H1 (cell line): ENCODE measurements around the gene SPAG17. TPM values are rescaled to one million over a fixed set of nuclear protein-coding genes. Genes with fewer than 3 reads are reported as not detected.

Source experiments
- CTCF ChIA-PET: fragments of 300-600 bp; sonication (Branson Sonifier 250); formaldehyde crosslinking; loops from one replicate; lab custom pipeline; 2021; ENCODE audit not compliant: partially characterized antibody; lab: Charles Lee
- POLR2A ChIA-PET: fragments of 300-600 bp; sonication (Branson Sonifier 250); formaldehyde crosslinking; loops from one replicate; lab custom pipeline; 2021; ENCODE audit warnings: inconsistent platforms; ENCODE audit not compliant: partially characterized antibody; lab: Charles Lee
- DNase-seq, 2 experiments: peaks; one replicate each; pipeline versions ENCODE4 v3.0.0 to v3.0.0-alpha.2; 2010 to 2022; ENCODE audit warnings: low spot score in 2 of 2, low read depth in 1 of 2, mixed read lengths in 1 of 2
- FAIRE-seq: peaks from 2 replicates; lab custom pipeline; 2011; peaks lifted over from hg19 to GRCh38; lab: Jason Lieb, UNC
- H2AFZ ChIP-seq: 2 replicates; pipeline ENCODE4 v1.8.1; 2012; ENCODE audit warnings: low read length, inconsistent platforms
- H2AK5ac ChIP-seq: 2 replicates; pipeline ENCODE4 v1.6.1; 2013; ENCODE audit warnings: low read depth, low read length
- H2BK120ac ChIP-seq: replicated peaks from 2 replicates; pipeline ENCODE3; 2013; ENCODE audit warnings: low read depth, low read length, inconsistent platforms
- H2BK12ac ChIP-seq: 2 replicates; pipeline ENCODE4 v1.6.1; 2013; ENCODE audit warnings: low read depth, low read length
- H2BK15ac ChIP-seq: 2 replicates; pipeline ENCODE4 v1.6.1; 2013; ENCODE audit warnings: low read length
- H2BK20ac ChIP-seq: 2 replicates; pipeline ENCODE4 v1.6.1; 2013; ENCODE audit warnings: low read length
- H2BK5ac ChIP-seq: 2 replicates; pipeline ENCODE4 v1.6.1; 2013; ENCODE audit warnings: low read depth, low read length
- H3K14ac ChIP-seq: 2 replicates; pipeline ENCODE4 v1.6.1; 2013; ENCODE audit warnings: inconsistent platforms; ENCODE audit not compliant: insufficient read length
- H3K18ac ChIP-seq: 2 replicates; pipeline ENCODE4 v1.6.1; 2013; ENCODE audit warnings: low read length; ENCODE audit errors: extremely low read depth
- H3K23ac ChIP-seq: 2 replicates; pipeline ENCODE4 v1.6.1; 2013; ENCODE audit warnings: inconsistent platforms; ENCODE audit not compliant: insufficient read length
- H3K23me2 ChIP-seq: 2 replicates; pipeline ENCODE4 v1.6.1; 2013; ENCODE audit warnings: low read depth, low read length
- H3K27ac ChIP-seq: 2 replicates; pipeline ENCODE4 v1.6.1; 2011; ENCODE audit warnings: low read depth, low read length, inconsistent platforms
- H3K27me3 ChIP-seq, 4 experiments: replicated peaks in 1 of 4; 1 replicate in 1 of 4; 2 replicates in 3 of 4; pipeline versions ENCODE4 v1.6.1 to v1.8.1; 2011 to 2013; ENCODE audit warnings: low read length in 3 of 4, mild to moderate bottlenecking in 3 of 4, inconsistent platforms in 2 of 4, mixed read lengths in 2 of 4, moderate library complexity in 1 of 4; ENCODE audit not compliant: control insufficient read depth in 3 of 4, insufficient read depth in 3 of 4; ENCODE audit errors: extremely low read depth in 1 of 4
- H3K36me3 ChIP-seq, 4 experiments: 2 replicates each; pipeline versions ENCODE4 v1.6.1 to v1.8.1; 2011 to 2013; ENCODE audit warnings: mild to moderate bottlenecking in 4 of 4, low read length in 3 of 4, moderate library complexity in 2 of 4, control low read depth in 1 of 4, inconsistent platforms in 1 of 4; ENCODE audit not compliant: insufficient read depth in 4 of 4, control insufficient read depth in 2 of 4
- H3K4ac ChIP-seq: replicated peaks from 2 replicates; pipeline ENCODE3; 2013; ENCODE audit warnings: low read length, low read depth, mixed read lengths, inconsistent platforms; ENCODE audit not compliant: insufficient read length
- H3K4me1 ChIP-seq, 4 experiments: replicated peaks in 1 of 4; 1 replicate in 1 of 4; 2 replicates in 3 of 4; pipeline versions ENCODE4 v1.6.1 to v1.8.1; 2011 to 2013; ENCODE audit warnings: low read length in 3 of 4, inconsistent platforms in 2 of 4, mixed read lengths in 1 of 4; ENCODE audit not compliant: insufficient read depth in 4 of 4, control insufficient read depth in 3 of 4
- H3K4me2 ChIP-seq, 2 experiments: 2 replicates each; pipeline versions ENCODE4 v1.6.1 to v1.8.1; 2011 to 2013; ENCODE audit warnings: low read depth in 2 of 2, low read length in 2 of 2, control low read depth in 1 of 2, inconsistent platforms in 1 of 2, mild to moderate bottlenecking in 1 of 2; ENCODE audit not compliant: insufficient read depth in 1 of 2
- H3K4me3 ChIP-seq, 4 experiments: fragments of 200-600, 300-600 bp in 1 of 4; sonication (generic), shearing (Covaris generic), sonication (Bioruptor Twin) in 1 of 4; 2 replicates each; pipeline versions ENCODE4 v1.5.1 to v1.8.1; 2011 to 2016; ENCODE audit warnings: low read length in 4 of 4, low read depth in 3 of 4, control low read depth in 2 of 4, inconsistent platforms in 2 of 4, mild to moderate bottlenecking in 2 of 4, mixed read lengths in 1 of 4, moderate library complexity in 1 of 4; ENCODE audit not compliant: insufficient read depth in 2 of 4; ENCODE audit errors: extremely low read depth in 1 of 4
- H3K56ac ChIP-seq: replicated peaks from 2 replicates; pipeline ENCODE3; 2013; ENCODE audit warnings: low read depth, mild to moderate bottlenecking, mixed read lengths, low read length, inconsistent platforms; ENCODE audit not compliant: insufficient read length
- H3K79me1 ChIP-seq: 2 replicates; pipeline ENCODE4 v1.6.1; 2013; ENCODE audit warnings: low read depth, low read length, control low read depth
- H3K79me2 ChIP-seq, 2 experiments: 2 replicates each; pipeline versions ENCODE4 v1.6.1 to v1.8.1; 2012 to 2013; ENCODE audit warnings: low read length in 2 of 2, mild to moderate bottlenecking in 2 of 2, inconsistent platforms in 1 of 2; ENCODE audit not compliant: insufficient read depth in 2 of 2, control insufficient read depth in 1 of 2
- H3K9ac ChIP-seq, 4 experiments: replicated peaks in 1 of 4; 1 replicate in 1 of 4; 2 replicates in 3 of 4; pipeline versions ENCODE4 v1.6.1 to v1.8.1; 2011 to 2013; ENCODE audit warnings: low read depth in 3 of 4, low read length in 3 of 4, control low read depth in 2 of 4, mild to moderate bottlenecking in 2 of 4, moderate library complexity in 2 of 4, inconsistent platforms in 1 of 4; ENCODE audit errors: extremely low read depth in 1 of 4
- H3K9me3 ChIP-seq, 2 experiments: 2 replicates each; pipeline versions ENCODE4 v1.6.1 to v1.8.1; 2012 to 2013; ENCODE audit warnings: mild to moderate bottlenecking in 2 of 2, moderate library complexity in 2 of 2, control low read depth in 1 of 2, inconsistent platforms in 1 of 2, low read depth in 1 of 2, low read length in 1 of 2, mixed read lengths in 1 of 2; ENCODE audit not compliant: insufficient read depth in 2 of 2
- H4K20me1 ChIP-seq, 2 experiments: replicated peaks in 1 of 2; 2 replicates each; pipeline versions ENCODE3 to v1.8.1; 2011 to 2013; ENCODE audit warnings: inconsistent platforms in 2 of 2, low read length in 2 of 2, mild to moderate bottlenecking in 1 of 2; ENCODE audit not compliant: insufficient read depth in 2 of 2, control insufficient read depth in 1 of 2
- H4K5ac ChIP-seq: 2 replicates; pipeline ENCODE4 v1.6.1; 2013; ENCODE audit warnings: low read length, low read depth, mixed read lengths, inconsistent platforms; ENCODE audit not compliant: insufficient read length
- H4K8ac ChIP-seq: 2 replicates; pipeline ENCODE4 v1.8.0; 2013; ENCODE audit warnings: mild to moderate bottlenecking, moderate library complexity, low read length, inconsistent platforms; ENCODE audit not compliant: insufficient read depth; ENCODE audit errors: extremely low read depth
- H4K91ac ChIP-seq: replicated peaks from 2 replicates; pipeline ENCODE3; 2013; ENCODE audit warnings: low read length, mixed read lengths, inconsistent platforms; ENCODE audit not compliant: insufficient read length
- ASH2L ChIP-seq: fragments of 200-600, 300-600 bp; sonication (generic); IDR thresholded peaks from one replicate; pipeline ENCODE4 v1.7.1; 2017; ENCODE audit warnings: low read length
- CREB1 ChIP-seq: IDR thresholded peaks from 2 replicates; pipeline ENCODE4 v1.6.1; 2012; ENCODE audit warnings: inconsistent platforms
- GABPA ChIP-seq: IDR thresholded peaks from 2 replicates; pipeline ENCODE4 v1.6.1; 2011; ENCODE audit warnings: mild to moderate bottlenecking, low read length, moderate library complexity, borderline replicate concordance; ENCODE audit not compliant: insufficient read depth
- JUN ChIP-seq: IDR thresholded peaks from 2 replicates; pipeline ENCODE4 v1.6.1; 2011; ENCODE audit warnings: low read depth, mild to moderate bottlenecking, improper control_type of control experiment, low read length
- MAX ChIP-seq: IDR thresholded peaks from 2 replicates; pipeline ENCODE4 v1.6.1; 2012; ENCODE audit warnings: inconsistent platforms
- POLR2AphosphoS5 ChIP-seq: IDR thresholded peaks from 2 replicates; pipeline ENCODE4 v1.6.1; 2011; ENCODE audit warnings: low read depth, low read length
- RAD21 ChIP-seq, 2 experiments: IDR thresholded peaks in 1 of 2; conservative IDR thresholded peaks in 1 of 2; 2 replicates each; pipeline ENCODE4 v1.6.1; 2011; ENCODE audit warnings: low read depth in 2 of 2, low read length in 2 of 2, improper control_type of control experiment in 1 of 2, inconsistent platforms in 1 of 2, mild to moderate bottlenecking in 1 of 2, moderate library complexity in 1 of 2
- RFX5 ChIP-seq: IDR thresholded peaks from 2 replicates; pipeline ENCODE4 v1.6.1; 2011; ENCODE audit warnings: low read depth, low read length, improper control_type of control experiment, borderline replicate concordance
- RXRA ChIP-seq: IDR thresholded peaks from 2 replicates; pipeline ENCODE4 v1.6.1; 2011; ENCODE audit warnings: low read depth, mild to moderate bottlenecking, low read length, moderate library complexity; ENCODE audit not compliant: insufficient read depth
- SAP30 ChIP-seq: fragments of 300-600 bp; sonication (generic); IDR thresholded peaks from 2 replicates; pipeline ENCODE4 v1.7.1; 2012; ENCODE audit warnings: low read length, moderate library complexity, mild to moderate bottlenecking, inconsistent platforms; ENCODE audit not compliant: insufficient read depth, insufficient replicate concordance
- SP1 ChIP-seq: IDR thresholded peaks from 2 replicates; pipeline ENCODE4 v1.6.1; 2011; ENCODE audit warnings: low read depth, low read length
- TAF7 ChIP-seq: optimal IDR thresholded peaks from 2 replicates; pipeline ENCODE3; 2011; ENCODE audit warnings: low read depth, mild to moderate bottlenecking, inconsistent platforms, low read length, moderate library complexity, borderline replicate concordance
- YY1 ChIP-seq: IDR thresholded peaks from 2 replicates; pipeline ENCODE4 v1.6.1; 2011; ENCODE audit warnings: low read depth, mild to moderate bottlenecking, low read length
- WGBS, 2 experiments: shearing (Covaris generic) in 1 of 2; methylation state at CpG; one replicate each; pipeline versions ENCODE4 v1.1.6 to v1.1.7; 2013 to 2015; ENCODE audit warnings: low lambda C conversion rate in 2 of 2, mixed read lengths in 2 of 2, inconsistent platforms in 1 of 2, low coverage in 1 of 2, missing lambda C conversion rate in 1 of 2; ENCODE audit not compliant: insufficient replicate concordance in 2 of 2, insufficient coverage in 1 of 2, insufficient read length in 1 of 2; ENCODE audit errors: extremely low coverage in 1 of 2, missing lambda C conversion rate in 1 of 2; 5-methylcytosine and 5-hydroxymethylcytosine counted together
- polyA plus RNA-seq, 7 experiments: library from polyadenylated mRNA; depleted of rRNA in 3 of 7; stranded (reverse) in 5 of 7; unstranded in 2 of 7; fragments of >200 nt in 5 of 7; fragments of 200-250 nt in 2 of 7; gene quantifications; 1 replicate in 5 of 7; 2 replicates in 1 of 7; 4 replicates in 1 of 7; pipeline versions ENCODE4 v1.2.1 to v1.2.3, GENCODE V29; 2011 to 2013; ENCODE audit warnings: missing spikeins in 2 of 7, mixed read lengths in 2 of 7
- total RNA-seq: library from RNA; stranded (reverse); fragmentation: NEBNext Ultra II Directional; extraction: Animal tissue kit (Norgen Biotek cat#: 25700); gene quantifications from 2 replicates; pipeline ENCODE4 v1.2.1, GENCODE V29; 2021

The SPAG17 gene
- total and polyA plus RNA-seq, 2 of the 8 experiments (the other 6 are each of a cell fraction or from before 2014, with no cell fraction given) = 0.56 to 0.62 TPM

GRCh38 chr1:117985973-117986372 is 199.1 kb downstream of the SPAG17 start:
- Histone ChIP-seq H3K23me2 (no peaks in the 10 kb centered on the region), H3K18ac (no peak overlapping the region), H3K9me3 (no peaks in the 10 kb centered on the region), H3K23ac (no peak overlapping the region), H4K8ac (no peak overlapping the region), H3K4me2 (no peak overlapping the region), H3K14ac (no peak overlapping the region), H2BK15ac (no peak overlapping the region), H4K91ac (no peak overlapping the region), H3K4me3 (no peak overlapping the region), H2BK5ac (no peak overlapping the region), H3K56ac (no peak overlapping the region), H2AFZ (no peak overlapping the region), H4K20me1 (no peaks in the 10 kb centered on the region), H2AK5ac (no peak overlapping the region), H3K27ac (no peak overlapping the region), H3K4me1 (no peaks in the 10 kb centered on the region), H2BK120ac (no peak overlapping the region), H2BK12ac (no peak overlapping the region), H3K36me3 (no peaks in the 10 kb centered on the region), H3K79me2 (no peaks in the 10 kb centered on the region), H3K27me3 (peaks cover 0 to 1% (median 0%) of the 10 kb centered on the region in 4 experiments; a peak in 1 of 7 replicates), H3K4ac (no peak overlapping the region), H2BK20ac (no peak overlapping the region), H3K79me1 (no peaks in the 10 kb centered on the region), H3K9ac (no peak overlapping the region), H4K5ac (no peak overlapping the region)
- ChIA-PET POLR2A (no interaction called here), CTCF (no interaction called here)
- no peak for TF ChIP-seq GABPA
- TF ChIP-seq MAX = no peak
- no peak for TF ChIP-seq SP1
- no peak for TF ChIP-seq ASH2L
- no peak for TF ChIP-seq YY1
- TF ChIP-seq RAD21 (IDR thresholded peaks at IDR 0.05 in 1 of 2, conservative IDR thresholded peaks at IDR 0.05 in 1 of 2; ENCODE audit: low read depth in 2 of 2, low read length in 2 of 2) = no peak
- no peak for TF ChIP-seq SAP30
- no peak for TF ChIP-seq RXRA
- TF ChIP-seq TAF7 = no peak
- TF ChIP-seq CREB1 = no peak
- no peak for TF ChIP-seq JUN
- no peak for TF ChIP-seq POLR2AphosphoS5
- TF ChIP-seq RFX5 = no peak
- no peak for FAIRE-seq
- WGBS, 2 experiments = 87% methylated on average over 3 of the region's 3 CpGs; no CpG with 5 or more reads in 1 of the 2 experiments
- no peak for DNase-seq
